H9 (cell line): ENCODE results near the gene SEC61A2. TPM values are rescaled to one million over a fixed set of nuclear protein-coding genes. Genes with fewer than 3 reads are reported as not detected.

ENCODE experiments used
- DNase-seq: peaks from one replicate; pipeline ENCODE4 v3.0.0-alpha.2; 2017
- H2AFZ ChIP-seq: one replicate; pipeline ENCODE4 v1.6.1; 2013; ENCODE audit warnings: mild to moderate bottlenecking, low read length, control low read depth, moderate library complexity
- H2AK5ac ChIP-seq: 2 replicates; pipeline ENCODE4 v1.6.1; 2013; ENCODE audit warnings: low read length, control low read depth, mixed read lengths; ENCODE audit not compliant: insufficient read length
- H2BK120ac ChIP-seq: one replicate; pipeline ENCODE4 v1.6.1; 2013; ENCODE audit warnings: low read depth, mild to moderate bottlenecking, low read length, control low read depth, inconsistent platforms; ENCODE audit not compliant: poor library complexity, severe bottlenecking
- H2BK12ac ChIP-seq: 2 replicates; pipeline ENCODE4 v1.6.1; 2013; ENCODE audit warnings: low read length, control low read depth, mixed read lengths, low read depth; ENCODE audit not compliant: insufficient read length
- H2BK15ac ChIP-seq: 2 replicates; pipeline ENCODE4 v1.6.1; 2013; ENCODE audit warnings: low read depth, low read length, control low read depth
- H2BK20ac ChIP-seq: one replicate; pipeline ENCODE4 v1.6.1; 2013; ENCODE audit warnings: low read depth, mild to moderate bottlenecking, low read length, control low read depth, inconsistent platforms; ENCODE audit not compliant: poor library complexity, severe bottlenecking
- H2BK5ac ChIP-seq: 2 replicates; pipeline ENCODE4 v1.6.1; 2013; ENCODE audit warnings: low read length, control low read depth, mixed read lengths; ENCODE audit not compliant: insufficient read length
- H3K14ac ChIP-seq: 2 replicates; pipeline ENCODE4 v1.6.1; 2013; ENCODE audit warnings: low read length, control low read depth; ENCODE audit not compliant: insufficient read depth
- H3K18ac ChIP-seq: 2 replicates; pipeline ENCODE4 v1.6.1; 2013; ENCODE audit warnings: low read depth, mild to moderate bottlenecking, mixed read lengths, low read length, control low read depth; ENCODE audit not compliant: insufficient read length
- H3K23ac ChIP-seq: 2 replicates; pipeline ENCODE4 v1.6.1; 2013; ENCODE audit warnings: low read length, control low read depth, mixed read lengths, low read depth; ENCODE audit not compliant: insufficient read length
- H3K23me2 ChIP-seq: 2 replicates; pipeline ENCODE4 v1.6.1; 2013; ENCODE audit warnings: low read depth, mild to moderate bottlenecking, mixed read lengths, low read length, control low read depth; ENCODE audit not compliant: insufficient read length, poor library complexity, severe bottlenecking
- H3K27ac ChIP-seq: 2 replicates; pipeline ENCODE4 v1.5.1; 2013; ENCODE audit warnings: low read length, control low read depth, mixed read lengths, low read depth; ENCODE audit not compliant: insufficient read length
- H3K27me3 ChIP-seq: 2 replicates; pipeline ENCODE4 v1.6.1; 2013; ENCODE audit warnings: low read length, control low read depth, inconsistent platforms; ENCODE audit not compliant: insufficient read depth
- H3K4ac ChIP-seq: 2 replicates; pipeline ENCODE4 v1.6.1; 2013; ENCODE audit warnings: low read depth, mild to moderate bottlenecking, control low read depth, inconsistent platforms, low read length, moderate library complexity
- H3K4me1 ChIP-seq: 2 replicates; pipeline ENCODE4 v1.6.1; 2013; ENCODE audit warnings: low read length, control low read depth, inconsistent platforms; ENCODE audit not compliant: insufficient read depth
- H3K4me2 ChIP-seq: 2 replicates; pipeline ENCODE4 v1.6.1; 2013; ENCODE audit warnings: low read length, control low read depth, mixed read lengths; ENCODE audit not compliant: insufficient read length, insufficient read depth
- H3K56ac ChIP-seq: 2 replicates; pipeline ENCODE4 v1.6.1; 2013; ENCODE audit warnings: low read depth, mild to moderate bottlenecking, mixed read lengths, low read length, control low read depth; ENCODE audit not compliant: insufficient read length
- H3K79me1 ChIP-seq: 2 replicates; pipeline ENCODE4 v1.6.1; 2013; ENCODE audit warnings: low read depth, mild to moderate bottlenecking, moderate library complexity, low read length, control low read depth, inconsistent platforms; ENCODE audit not compliant: insufficient read depth, poor library complexity, severe bottlenecking
- H3K79me2 ChIP-seq: 2 replicates; pipeline ENCODE4 v1.6.1; 2013; ENCODE audit warnings: low read length, control low read depth, inconsistent platforms; ENCODE audit not compliant: insufficient read depth
- H3K9ac ChIP-seq: 2 replicates; pipeline ENCODE4 v1.6.1; 2013; ENCODE audit warnings: low read length, control low read depth, mixed read lengths; ENCODE audit not compliant: insufficient read length; ENCODE audit errors: extremely low read depth
- H3K9me3 ChIP-seq: one replicate; pipeline ENCODE4 v1.6.1; 2013; ENCODE audit warnings: low read depth, low read length, inconsistent platforms; ENCODE audit not compliant: control insufficient read depth
- H3T11ph ChIP-seq: one replicate; pipeline ENCODE4 v1.6.1; 2013; ENCODE audit warnings: mild to moderate bottlenecking, low read length, control low read depth, inconsistent platforms
- H4K20me1 ChIP-seq: one replicate; pipeline ENCODE4 v1.6.1; 2013; ENCODE audit not compliant: control insufficient read depth, insufficient read length, insufficient read depth
- H4K5ac ChIP-seq: 2 replicates; pipeline ENCODE4 v1.6.1; 2013; ENCODE audit warnings: low read depth, mild to moderate bottlenecking, mixed read lengths, low read length, control low read depth; ENCODE audit not compliant: insufficient read length
- H4K8ac ChIP-seq: replicated peaks from 2 replicates; pipeline ENCODE4 v1.6.1; 2013; ENCODE audit warnings: low read length, control low read depth, mixed read lengths, low read depth; ENCODE audit not compliant: insufficient read length
- H4K91ac ChIP-seq: 2 replicates; pipeline ENCODE4 v1.6.1; 2013; ENCODE audit warnings: low read depth, mild to moderate bottlenecking, moderate library complexity, mixed read lengths, low read length, control low read depth; ENCODE audit not compliant: insufficient read length
- H3K27ac Mint-ChIP-seq, 3 experiments: 2 replicates in 2 of 3; 3 replicates in 1 of 3; pipeline ENCODE4 v1.8.0; 2020 to 2021; ENCODE audit warnings: mixed read lengths in 3 of 3, mild to moderate bottlenecking in 1 of 3, moderate library complexity in 1 of 3
- H3K27me3 Mint-ChIP-seq: 2 replicates; pipeline ENCODE4 v1.8.0; 2021; ENCODE audit warnings: low read depth, mild to moderate bottlenecking, moderate library complexity, mixed read lengths
- H3K36me3 Mint-ChIP-seq, 3 experiments: 2 replicates in 2 of 3; 3 replicates in 1 of 3; pipeline ENCODE4 v1.8.0; 2020 to 2021; ENCODE audit warnings: low read depth in 3 of 3, mixed read lengths in 3 of 3; ENCODE audit not compliant: insufficient read depth in 1 of 3
- H3K4me1 Mint-ChIP-seq, 2 experiments: 2 replicates each; pipeline ENCODE4 v1.8.0; 2020; ENCODE audit warnings: mixed read lengths in 2 of 2
- H3K4me3 Mint-ChIP-seq, 2 experiments: 2 replicates in 1 of 2; 3 replicates in 1 of 2; pipeline ENCODE4 v1.8.0; 2020 to 2021; ENCODE audit warnings: mild to moderate bottlenecking in 2 of 2, mixed read lengths in 2 of 2, moderate library complexity in 1 of 2
- H3K9me3 Mint-ChIP-seq, 2 experiments: 2 replicates in 1 of 2; 3 replicates in 1 of 2; pipeline ENCODE4 v1.8.0; 2020; ENCODE audit warnings: mild to moderate bottlenecking in 2 of 2, mixed read lengths in 2 of 2, moderate library complexity in 1 of 2
- CTCF ChIP-seq: fragments of 200-600 bp; sonication (generic); conservative IDR thresholded peaks from 3 replicates; pipeline ENCODE4 v1.8.0; 2021; ENCODE audit warnings: antibody characterized with exemption, mild to moderate bottlenecking
- WGBS: extraction: QIAGEN DNeasy Blood & Tissue Kit; methylation state at CpG from one replicate; pipeline ENCODE4 v1.1.7; 2013; ENCODE audit warnings: missing lambda C conversion rate, low lambda C conversion rate, mixed read lengths; ENCODE audit not compliant: insufficient read length; ENCODE audit errors: extremely low coverage; 5-methylcytosine and 5-hydroxymethylcytosine counted together
- total RNA-seq: library from RNA; stranded (reverse); gene quantifications from 2 replicates; pipeline ENCODE4 v1.2.1, GENCODE V29; 2021

SEC61A2 gene
- total RNA-seq, 1 experiment from 2014 or later = 13.9 TPM

- H3K14ac ChIP-seq = no peak overlapping the region
- H2BK20ac ChIP-seq = no peak overlapping the region
- no peaks in the 10 kb centered on the region for H3K79me2 ChIP-seq
- H3K9me3 Mint-ChIP-seq = no peaks in the 10 kb centered on the region
- H2AFZ ChIP-seq = no peak overlapping the region
- no peak overlapping the region for H3T11ph ChIP-seq
- no peak overlapping the region for H3K27ac ChIP-seq
- H3K27ac Mint-ChIP-seq = peak overlapping the region in 1 of 3 experiments; percentile 79; a peak in 3 of 7 replicates
- no peak overlapping the region for H3K4me2 ChIP-seq
- H3K27me3 Mint-ChIP-seq = no peaks in the 10 kb centered on the region
- H4K8ac ChIP-seq = no peak overlapping the region
- H3K4me3 Mint-ChIP-seq = no peak overlapping the region
- H3K4ac ChIP-seq = no peak overlapping the region
- H3K9me3 ChIP-seq = no peaks in the 10 kb centered on the region
- H2BK12ac ChIP-seq = no peak overlapping the region
- no peak overlapping the region for H2BK5ac ChIP-seq
- no peak overlapping the region for H3K9ac ChIP-seq
- DNase-seq = no peak
- H4K20me1 ChIP-seq = no peaks in the 10 kb centered on the region
- H3K23me2 ChIP-seq = no peaks in the 10 kb centered on the region
- H3K27me3 ChIP-seq = no peaks in the 10 kb centered on the region
- no peak overlapping the region for H4K5ac ChIP-seq
- no peak for TF ChIP-seq CTCF
- peaks cover 39 to 71% (median 70%) of the 10 kb centered on the region in 3 experiments for H3K36me3 Mint-ChIP-seq
- no peak overlapping the region for H2BK120ac ChIP-seq
- H3K56ac ChIP-seq = no peak overlapping the region
- no peaks in the 10 kb centered on the region for H3K4me1 Mint-ChIP-seq
- no CpG with 5 or more reads among the region's 4 CpGs for WGBS
- H2BK15ac ChIP-seq = no peak overlapping the region
- H2AK5ac ChIP-seq = no peak overlapping the region
- no peak overlapping the region for H3K23ac ChIP-seq
- no peaks in the 10 kb centered on the region for H3K4me1 ChIP-seq
- H3K18ac ChIP-seq = no peak overlapping the region
- H3K79me1 ChIP-seq = no peaks in the 10 kb centered on the region
- no peak overlapping the region for H4K91ac ChIP-seq
Observed at GRCh38 chr10:12214093-12214492, 84.6 kb downstream of the SEC61A2 start.
